ENCODE results near the gene DEFB132.

DNA sequence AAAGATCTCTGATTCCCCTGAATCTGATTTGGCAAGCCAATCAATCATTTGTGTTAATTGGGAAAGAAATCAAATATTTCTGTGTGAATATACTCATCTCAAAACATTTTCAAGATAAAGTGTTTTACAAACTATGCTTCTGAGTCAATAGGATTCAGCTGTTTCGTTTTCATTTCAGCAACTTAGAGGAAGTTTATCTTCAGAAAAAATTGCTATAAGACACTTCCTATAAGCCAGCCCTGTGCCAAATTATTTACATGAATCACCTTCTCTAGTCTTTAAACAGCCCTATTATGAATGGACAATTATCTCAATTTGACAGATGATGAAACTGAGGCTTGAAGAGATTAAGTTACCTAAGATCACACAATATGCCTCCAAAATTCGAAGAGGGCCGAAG is 19.6 kb upstream of the DEFB132 start:
- TF ChIP-seq, protein P1, sequence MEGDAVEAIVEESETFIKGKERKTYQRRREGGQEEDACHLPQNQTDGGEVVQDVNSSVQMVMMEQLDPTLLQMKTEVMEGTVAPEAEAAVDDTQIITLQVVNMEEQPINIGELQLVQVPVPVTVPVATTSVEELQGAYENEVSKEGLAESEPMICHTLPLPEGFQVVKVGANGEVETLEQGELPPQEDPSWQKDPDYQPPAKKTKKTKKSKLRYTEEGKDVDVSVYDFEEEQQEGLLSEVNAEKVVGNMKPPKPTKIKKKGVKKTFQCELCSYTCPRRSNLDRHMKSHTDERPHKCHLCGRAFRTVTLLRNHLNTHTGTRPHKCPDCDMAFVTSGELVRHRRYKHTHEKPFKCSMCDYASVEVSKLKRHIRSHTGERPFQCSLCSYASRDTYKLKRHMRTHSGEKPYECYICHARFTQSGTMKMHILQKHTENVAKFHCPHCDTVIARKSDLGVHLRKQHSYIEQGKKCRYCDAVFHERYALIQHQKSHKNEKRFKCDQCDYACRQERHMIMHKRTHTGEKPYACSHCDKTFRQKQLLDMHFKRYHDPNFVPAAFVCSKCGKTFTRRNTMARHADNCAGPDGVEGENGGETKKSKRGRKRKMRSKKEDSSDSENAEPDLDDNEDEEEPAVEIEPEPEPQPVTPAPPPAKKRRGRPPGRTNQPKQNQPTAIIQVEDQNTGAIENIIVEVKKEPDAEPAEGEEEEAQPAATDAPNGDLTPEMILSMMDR (IDR thresholded peaks at IDR 0.05): no peak
- no peak for TF ChIP-seq EP300 (IDR thresholded peaks at IDR 0.05)

Data from suprapubic skin (tissue), 3 donors.